Measurements from ENCODE around the gene ASB9. TPM values are rescaled to one million over a fixed set of nuclear protein-coding genes. Genes with fewer than 3 reads are reported as not detected.
A peak's percentile ranks its signal among the peaks of the same experiment; 100 is the strongest.

ASB9 gene
- total and polyA plus RNA-seq, 2 experiments from 2014 or later, result 0.97 TPM; not detected in 1

DNA sequence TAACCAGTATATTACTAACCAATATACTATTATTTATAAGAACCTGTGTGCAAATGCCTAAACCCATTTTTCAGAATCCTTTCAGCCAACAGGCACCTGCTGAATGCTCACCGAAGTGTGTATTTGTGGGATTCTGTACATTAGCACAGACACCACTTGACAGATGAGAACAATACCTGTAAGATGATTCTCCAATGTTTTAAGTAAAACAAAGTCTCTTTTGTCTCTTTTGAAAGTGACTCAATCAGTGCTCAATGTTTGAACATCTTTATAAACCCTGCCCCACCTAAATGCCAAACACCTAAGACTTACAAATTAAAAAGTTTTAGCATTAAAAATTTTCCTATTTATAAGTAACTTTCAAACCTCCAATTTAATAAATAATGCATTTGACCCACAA, 763 bp downstream of the ASB9 start:
- Histone ChIP-seq H3K9me3 (ENCODE audit: low read depth) (no peaks in the 10 kb centered on the region), H3F3A (ENCODE audit: insufficient read depth) (no peaks in the 10 kb centered on the region), H3K9me2 (ENCODE audit: insufficient read depth) (no peaks in the 10 kb centered on the region), H3K4me1 (ENCODE audit: insufficient read depth) (0 out of 2 replicates have a peak, but pooled peaks cover 3% of the 10 kb centered on the region), H4K20me1 (ENCODE audit: insufficient read depth) (no peaks in the 10 kb centered on the region), H2AFZ (no peak overlapping the region), H3K27me3 (replicated peaks; ENCODE audit: insufficient read depth) (no peaks in the 10 kb centered on the region), H3K27ac (no peak overlapping the region), H3K4me3 (no peak overlapping the region), H3K79me2 (ENCODE audit: insufficient read depth) (no peaks in the 10 kb centered on the region), H3K9ac (no peak overlapping the region), H3K4me2 (ENCODE audit: unreplicated experiment) (peak overlapping the region; percentile 61), H3K36me3 (ENCODE audit: low read depth) (no peaks in the 10 kb centered on the region)
- 89 to 100% methylated on average over 1 of the region's 1 CpG for WGBS, 2 experiments (ENCODE audit: low coverage in 1 of 2, low lambda C conversion rate in 2 of 2, missing lambda C conversion rate in 2 of 2)
- TF ChIP-seq EZH2 (IDR thresholded peaks at IDR 0.05; ENCODE audit: insufficient read depth, poor library complexity, severe bottlenecking) (no peak), EZH2phosphoT487 (IDR thresholded peaks at IDR 0.05; ENCODE audit: insufficient read depth, low read depth) (no peak)
- in situ Hi-C loops (cut with MboI), result no loop called here
- no peak for DNase-seq

DNA sequence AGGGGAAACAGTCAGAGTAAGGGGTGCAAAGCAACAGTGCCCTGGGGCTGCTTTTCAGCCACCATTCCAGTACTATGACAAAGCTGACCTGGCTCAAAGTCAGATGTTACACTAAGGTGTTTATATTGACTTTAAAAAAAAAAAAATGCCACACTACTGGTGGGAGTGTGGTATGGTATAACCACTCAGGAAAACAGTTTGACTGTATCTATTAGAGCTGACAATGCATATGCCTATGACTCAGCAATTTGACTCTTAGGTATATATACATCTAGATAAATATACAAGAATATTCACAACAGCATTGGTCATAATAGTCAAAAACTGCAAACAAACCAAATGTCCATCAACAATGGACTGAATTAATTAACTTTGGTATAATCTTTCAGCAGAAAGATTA, 15.0 kb downstream of the ASB9 start:
- H3K4me2 ChIP-seq (ENCODE audit: unreplicated experiment), result no peak overlapping the region
- H3K27me3 ChIP-seq (replicated peaks; ENCODE audit: insufficient read depth), result no peaks in the 10 kb centered on the region
- TF ChIP-seq EZH2 (IDR thresholded peaks at IDR 0.05; ENCODE audit: insufficient read depth, poor library complexity, severe bottlenecking) (no peak), EZH2phosphoT487 (IDR thresholded peaks at IDR 0.05; ENCODE audit: insufficient read depth, low read depth) (no peak)
- in situ Hi-C loops (cut with MboI), result no loop called here
- no peaks in the 10 kb centered on the region for H3K9me2 ChIP-seq (ENCODE audit: insufficient read depth)
- no peak overlapping the region for H3K9ac ChIP-seq
- no peaks in the 10 kb centered on the region for H3K9me3 ChIP-seq (ENCODE audit: low read depth)
- H3K4me1 ChIP-seq (ENCODE audit: insufficient read depth), result no peaks in the 10 kb centered on the region
- no peak overlapping the region for H2AFZ ChIP-seq
- no peaks in the 10 kb centered on the region for H3K79me2 ChIP-seq (ENCODE audit: insufficient read depth)
- no peak overlapping the region for H3K4me3 ChIP-seq
- H3K36me3 ChIP-seq (ENCODE audit: low read depth), result no peaks in the 10 kb centered on the region
- no peak overlapping the region for H3K27ac ChIP-seq
- no peak for DNase-seq
- H4K20me1 ChIP-seq (ENCODE audit: insufficient read depth), result no peaks in the 10 kb centered on the region
- H3F3A ChIP-seq (ENCODE audit: insufficient read depth), result no peaks in the 10 kb centered on the region

DNA sequence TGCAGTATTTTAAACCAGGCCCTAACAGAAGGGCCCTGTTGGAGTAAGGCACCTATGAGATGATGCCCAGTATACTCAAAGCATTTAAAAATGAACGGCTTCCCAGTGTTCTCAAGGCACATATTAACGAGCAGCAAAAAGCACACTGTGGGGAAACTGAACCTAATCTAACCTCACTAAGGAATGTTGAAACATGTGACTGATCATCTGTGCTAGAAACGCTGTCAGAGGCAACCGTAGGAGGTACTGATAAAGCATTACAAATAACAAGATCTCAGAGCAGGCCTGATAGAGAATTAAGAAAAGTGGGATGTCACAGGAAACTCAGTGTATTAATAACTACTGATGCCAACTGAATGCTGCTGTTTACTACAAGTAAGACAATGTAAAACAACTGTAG, 24.0 kb downstream of the ASB9 start:
- no peaks in the 10 kb centered on the region for H3K4me1 ChIP-seq (ENCODE audit: insufficient read depth)
- H3K9me2 ChIP-seq (ENCODE audit: insufficient read depth), result no peaks in the 10 kb centered on the region
- H3K4me2 ChIP-seq (ENCODE audit: unreplicated experiment), result no peak overlapping the region
- H3K9ac ChIP-seq, result no peak overlapping the region
- TF ChIP-seq EZH2 (IDR thresholded peaks at IDR 0.05; ENCODE audit: insufficient read depth, poor library complexity, severe bottlenecking), result no peak
- no peak for TF ChIP-seq EZH2phosphoT487 (IDR thresholded peaks at IDR 0.05; ENCODE audit: insufficient read depth, low read depth)
- in situ Hi-C loops (cut with MboI), result loop anchor here (25.0 kb wide), 1 partner anchor 1159 kb away; no protein-coding TSS in a partner anchor
- H3K79me2 ChIP-seq (ENCODE audit: insufficient read depth), result no peaks in the 10 kb centered on the region
- no peaks in the 10 kb centered on the region for H4K20me1 ChIP-seq (ENCODE audit: insufficient read depth)
- H2AFZ ChIP-seq, result no peak overlapping the region
- H3K9me3 ChIP-seq (ENCODE audit: low read depth), result no peaks in the 10 kb centered on the region
- H3K27ac ChIP-seq, result no peak overlapping the region
- no peak overlapping the region for H3K4me3 ChIP-seq
- no peak for DNase-seq
- H3K36me3 ChIP-seq (ENCODE audit: low read depth), result no peaks in the 10 kb centered on the region
- no peaks in the 10 kb centered on the region for H3K27me3 ChIP-seq (replicated peaks; ENCODE audit: insufficient read depth)
- no peaks in the 10 kb centered on the region for H3F3A ChIP-seq (ENCODE audit: insufficient read depth)
- WGBS, 2 experiments (ENCODE audit: low coverage in 1 of 2, low lambda C conversion rate in 2 of 2, missing lambda C conversion rate in 2 of 2), result 33 to 36% methylated on average over 4 of the region's 4 CpGs

DNA sequence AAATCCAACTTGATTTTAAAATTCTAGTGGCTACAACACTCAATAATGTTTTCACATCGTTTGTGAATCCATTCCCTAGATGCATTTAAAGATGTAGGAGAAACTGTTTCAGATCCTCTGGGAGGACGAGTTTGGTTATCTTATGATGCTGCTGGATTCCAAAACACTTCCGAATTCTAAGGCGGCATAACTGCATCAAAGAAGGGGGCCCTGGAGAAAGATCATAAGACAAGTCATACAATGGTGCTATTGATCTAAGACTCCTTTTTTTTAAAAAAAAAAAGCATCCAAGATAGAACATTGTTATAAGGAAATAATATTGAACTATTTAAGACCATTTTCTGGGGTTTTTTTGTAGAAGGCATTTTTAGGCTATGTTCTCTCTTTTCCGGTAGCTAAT, 25.5 kb downstream of the ASB9 start:
- no peaks in the 10 kb centered on the region for H3F3A ChIP-seq (ENCODE audit: insufficient read depth)
- no peaks in the 10 kb centered on the region for H3K27me3 ChIP-seq (replicated peaks; ENCODE audit: insufficient read depth)
- no peaks in the 10 kb centered on the region for H3K79me2 ChIP-seq (ENCODE audit: insufficient read depth)
- H3K9ac ChIP-seq, result no peak overlapping the region
- no peaks in the 10 kb centered on the region for H4K20me1 ChIP-seq (ENCODE audit: insufficient read depth)
- H3K4me2 ChIP-seq (ENCODE audit: unreplicated experiment), result no peak overlapping the region
- no peak for DNase-seq
- H3K4me3 ChIP-seq, result no peak overlapping the region
- WGBS, 2 experiments (ENCODE audit: low coverage in 1 of 2, low lambda C conversion rate in 2 of 2, missing lambda C conversion rate in 2 of 2), result 73 to 100% methylated on average over 3 to 5 of the region's 5 CpGs
- no peaks in the 10 kb centered on the region for H3K36me3 ChIP-seq (ENCODE audit: low read depth)
- H3K9me3 ChIP-seq (ENCODE audit: low read depth), result no peaks in the 10 kb centered on the region
- no peak overlapping the region for H2AFZ ChIP-seq
- no peaks in the 10 kb centered on the region for H3K4me1 ChIP-seq (ENCODE audit: insufficient read depth)
- TF ChIP-seq EZH2phosphoT487 (IDR thresholded peaks at IDR 0.05; ENCODE audit: insufficient read depth, low read depth), result no peak
- no peak for TF ChIP-seq EZH2 (IDR thresholded peaks at IDR 0.05; ENCODE audit: insufficient read depth, poor library complexity, severe bottlenecking)
- in situ Hi-C loops (cut with MboI), result loop anchor here (25.0 kb wide), 1 partner anchor 1157 kb away; no protein-coding TSS in a partner anchor
- H3K9me2 ChIP-seq (ENCODE audit: insufficient read depth), result no peaks in the 10 kb centered on the region
- no peak overlapping the region for H3K27ac ChIP-seq
